DND-41 (cell line): ENCODE data around the gene DTNBP1.

Source experiments
- ATAC-seq: fragments of 200-7000 bp; cut with Tn5 transposase; 3 replicates; pipeline ENCODE4 v1.9.1; 2021; ENCODE audit warnings: low read depth; ENCODE audit not compliant: insufficient read depth
- DNase-seq: peaks from one replicate; pipeline ENCODE4 v3.0.0-alpha.2; 2020
- H2AFZ ChIP-seq: 2 replicates; pipeline ENCODE4 v1.6.0; 2012; ENCODE audit warnings: low read depth, low read length
- H3K27ac ChIP-seq: 2 replicates; pipeline ENCODE4 v1.5.1; 2012; ENCODE audit warnings: low read length, inconsistent platforms
- H3K27me3 ChIP-seq: fragments of 200-600 bp; sonication (generic); 2 replicates; pipeline ENCODE4 v1.6.0; 2012; ENCODE audit warnings: low read length, mild to moderate bottlenecking, inconsistent platforms; ENCODE audit not compliant: insufficient read depth, poor library complexity
- H3K36me3 ChIP-seq: 2 replicates; pipeline ENCODE4 v1.5.1; 2012; ENCODE audit warnings: low read length, inconsistent platforms; ENCODE audit not compliant: insufficient read depth
- H3K4me1 ChIP-seq: 2 replicates; pipeline ENCODE4 v1.5.1; 2012; ENCODE audit warnings: mild to moderate bottlenecking, low read length; ENCODE audit not compliant: insufficient read depth
- H3K4me2 ChIP-seq: 2 replicates; pipeline ENCODE4 v1.6.0; 2012; ENCODE audit warnings: mild to moderate bottlenecking, moderate library complexity, low read length, inconsistent platforms; ENCODE audit not compliant: insufficient read depth
- H3K4me3 ChIP-seq, 2 experiments: fragments of 200-600 bp in 1 of 2; shearing (Covaris generic) in 1 of 2; 2 replicates each; pipeline ENCODE4 v1.5.1; 2012 to 2016; ENCODE audit warnings: inconsistent platforms in 2 of 2, low read length in 2 of 2, mild to moderate bottlenecking in 2 of 2, low read depth in 1 of 2, moderate library complexity in 1 of 2
- H3K79me2 ChIP-seq: 2 replicates; pipeline ENCODE4 v1.6.0; 2012; ENCODE audit warnings: low read length, inconsistent platforms; ENCODE audit not compliant: insufficient read depth
- H3K9ac ChIP-seq: 2 replicates; pipeline ENCODE4 v1.6.0; 2012; ENCODE audit warnings: low read depth, mild to moderate bottlenecking, inconsistent platforms, low read length, moderate library complexity
- H3K9me3 ChIP-seq: 2 replicates; pipeline ENCODE4 v1.5.1; 2012; ENCODE audit warnings: low read length, moderate library complexity, mild to moderate bottlenecking, inconsistent platforms; ENCODE audit not compliant: insufficient read depth, severe bottlenecking
- H4K20me1 ChIP-seq: 2 replicates; pipeline ENCODE4 v1.6.0; 2012; ENCODE audit warnings: low read length; ENCODE audit not compliant: insufficient read depth
- EZH2 ChIP-seq: IDR thresholded peaks from 3 replicates; pipeline ENCODE4 v1.6.1; 2012; ENCODE audit warnings: borderline replicate concordance, low read depth, mild to moderate bottlenecking, moderate library complexity, low read length, inconsistent platforms; ENCODE audit not compliant: severe bottlenecking
- TF ChIP-seq, protein P1 (sequence below): IDR thresholded peaks from 2 replicates; pipeline ENCODE4 v1.5.1; 2012; ENCODE audit warnings: borderline replicate concordance, low read length, moderate library complexity, mild to moderate bottlenecking; ENCODE audit not compliant: poor library complexity, severe bottlenecking; ENCODE audit errors: extremely low read depth

The DTNBP1 gene

DNA sequence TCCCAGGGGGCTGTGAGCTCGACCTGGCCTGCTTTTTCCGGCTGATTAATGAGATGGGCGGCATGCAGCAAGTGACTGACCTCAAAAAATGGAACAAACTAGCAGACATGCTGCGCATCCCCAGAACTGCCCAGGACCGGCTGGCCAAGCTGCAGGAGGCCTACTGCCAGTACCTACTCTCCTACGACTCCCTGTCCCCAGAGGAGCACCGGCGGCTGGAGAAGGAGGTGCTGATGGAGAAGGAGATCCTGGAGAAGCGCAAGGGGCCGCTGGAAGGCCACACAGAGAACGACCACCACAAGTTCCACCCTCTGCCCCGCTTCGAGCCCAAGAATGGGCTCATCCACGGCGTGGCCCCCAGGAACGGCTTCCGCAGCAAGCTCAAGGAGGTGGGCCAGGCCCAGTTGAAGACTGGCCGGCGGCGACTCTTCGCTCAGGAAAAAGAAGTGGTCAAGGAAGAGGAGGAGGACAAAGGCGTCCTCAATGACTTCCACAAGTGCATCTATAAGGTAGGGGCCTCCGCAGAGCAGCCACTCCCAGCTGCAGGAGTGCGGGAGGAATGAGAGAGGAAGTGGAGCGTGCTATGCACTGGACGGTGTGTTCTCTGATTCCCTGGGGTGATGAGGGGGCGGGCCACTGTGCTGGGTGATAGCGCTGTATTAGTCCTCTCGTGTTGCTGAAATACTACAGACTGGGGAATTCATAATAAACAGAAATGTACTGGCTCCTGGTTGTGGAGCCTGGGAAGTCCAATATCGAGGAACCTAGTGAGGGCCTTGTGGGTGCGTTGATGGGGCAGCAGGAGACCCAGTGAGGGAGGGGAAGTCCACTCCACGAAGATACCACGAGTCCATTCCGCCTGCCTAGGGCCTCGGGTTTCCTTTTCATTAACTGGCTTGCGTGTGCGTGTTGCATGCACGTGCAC lies 161.7 kb downstream of the DTNBP1 start:
- H4K20me1 ChIP-seq: peaks cover 17% of the 10 kb centered on the region; the same call in 1 of the 2 replicates

DNA sequence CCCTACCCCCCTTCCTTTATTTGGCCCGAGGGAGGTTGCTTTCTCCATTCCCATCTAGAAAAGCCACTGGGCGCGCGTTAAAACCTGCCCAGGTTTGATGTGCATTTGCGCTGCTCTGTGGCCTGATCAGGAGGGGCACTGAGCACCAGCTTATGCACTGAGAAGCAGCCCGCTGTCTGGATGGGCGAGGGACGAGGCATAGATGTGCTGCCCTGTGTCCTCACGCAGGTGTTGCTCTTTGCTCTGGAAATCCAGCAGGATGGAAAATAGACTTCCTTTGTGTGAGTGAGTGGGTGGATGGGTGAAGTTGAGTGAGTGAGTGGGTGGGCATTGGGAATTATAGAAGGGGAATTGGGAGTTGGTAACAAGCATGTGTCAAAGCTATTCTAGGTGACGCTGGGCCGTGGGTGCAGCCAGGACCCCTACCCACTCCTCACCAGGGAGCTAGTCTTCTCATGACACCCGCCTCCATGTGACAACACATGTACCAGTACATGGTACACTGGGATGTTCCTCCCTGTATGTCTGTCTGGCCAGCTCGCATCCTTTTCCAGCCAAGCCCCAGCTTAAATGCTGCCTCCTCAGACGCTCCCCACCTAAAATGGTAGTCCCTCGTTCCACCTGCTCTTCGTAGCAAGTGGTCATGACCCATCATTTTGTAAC lies 162.6 kb downstream of the DTNBP1 start:
- TF ChIP-seq EZH2: no peak
- TF ChIP-seq, protein P1, sequence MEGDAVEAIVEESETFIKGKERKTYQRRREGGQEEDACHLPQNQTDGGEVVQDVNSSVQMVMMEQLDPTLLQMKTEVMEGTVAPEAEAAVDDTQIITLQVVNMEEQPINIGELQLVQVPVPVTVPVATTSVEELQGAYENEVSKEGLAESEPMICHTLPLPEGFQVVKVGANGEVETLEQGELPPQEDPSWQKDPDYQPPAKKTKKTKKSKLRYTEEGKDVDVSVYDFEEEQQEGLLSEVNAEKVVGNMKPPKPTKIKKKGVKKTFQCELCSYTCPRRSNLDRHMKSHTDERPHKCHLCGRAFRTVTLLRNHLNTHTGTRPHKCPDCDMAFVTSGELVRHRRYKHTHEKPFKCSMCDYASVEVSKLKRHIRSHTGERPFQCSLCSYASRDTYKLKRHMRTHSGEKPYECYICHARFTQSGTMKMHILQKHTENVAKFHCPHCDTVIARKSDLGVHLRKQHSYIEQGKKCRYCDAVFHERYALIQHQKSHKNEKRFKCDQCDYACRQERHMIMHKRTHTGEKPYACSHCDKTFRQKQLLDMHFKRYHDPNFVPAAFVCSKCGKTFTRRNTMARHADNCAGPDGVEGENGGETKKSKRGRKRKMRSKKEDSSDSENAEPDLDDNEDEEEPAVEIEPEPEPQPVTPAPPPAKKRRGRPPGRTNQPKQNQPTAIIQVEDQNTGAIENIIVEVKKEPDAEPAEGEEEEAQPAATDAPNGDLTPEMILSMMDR: no peak
- no peak for DNase-seq
- Histone ChIP-seq H3K36me3 (peaks cover 88% of the 10 kb centered on the region), H3K27me3 (no peaks in the 10 kb centered on the region), H3K4me2 (no peak overlapping the region), H3K4me1 (no peaks in the 10 kb centered on the region), H2AFZ (no peak overlapping the region), H3K9ac (no peak overlapping the region), H3K27ac (no peak overlapping the region), H4K20me1 (peaks cover 18% of the 10 kb centered on the region), H3K4me3 (no peak overlapping the region), H3K9me3 (no peaks in the 10 kb centered on the region), H3K79me2 (no peaks in the 10 kb centered on the region)
- ATAC-seq: no peak

More for the DNA sequence above, 161.7 kb downstream of the DTNBP1 start:
- Histone ChIP-seq H3K9ac (no peak overlapping the region), H2AFZ (no peak overlapping the region), H3K79me2 (no peaks in the 10 kb centered on the region), H3K4me2 (no peak overlapping the region), H3K4me1 (no peaks in the 10 kb centered on the region), H3K4me3 (no peak overlapping the region), H3K9me3 (no peaks in the 10 kb centered on the region), H3K27ac (no peak overlapping the region), H3K27me3 (no peaks in the 10 kb centered on the region), H3K36me3 (peaks cover 87% of the 10 kb centered on the region)
- TF ChIP-seq, protein P1: no peak
- no peak for TF ChIP-seq EZH2
- ATAC-seq (no peak), DNase-seq (no peak)

DNA sequence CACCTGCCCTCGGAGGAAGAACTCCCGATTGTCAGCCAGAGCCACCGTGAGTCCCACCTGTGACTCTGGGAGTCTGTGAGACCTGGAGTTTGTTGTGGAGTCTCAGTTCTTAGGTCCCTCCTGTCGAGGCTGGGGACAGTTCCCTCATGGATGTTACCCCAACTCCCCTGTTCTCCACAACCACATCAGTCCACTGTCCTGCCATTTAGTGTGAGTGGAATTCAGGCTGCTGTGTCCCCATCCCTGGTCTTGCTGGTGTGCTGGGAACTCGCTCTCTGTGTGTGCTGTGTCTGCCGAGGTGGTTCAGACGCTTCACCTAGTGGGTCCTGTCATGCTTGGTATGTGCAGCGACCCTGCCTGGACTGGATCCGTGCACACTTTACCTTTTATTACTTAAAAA lies 163.2 kb downstream of the DTNBP1 start:
- TF ChIP-seq, protein P1: no peak
- no peak for TF ChIP-seq EZH2
- peaks cover 22% of the 10 kb centered on the region for H4K20me1 ChIP-seq
- ATAC-seq (no peak), DNase-seq (no peak)
- no peaks in the 10 kb centered on the region for H3K79me2 ChIP-seq
- H3K9me3 ChIP-seq: no peaks in the 10 kb centered on the region
- no peak overlapping the region for H3K9ac ChIP-seq
- H3K36me3 ChIP-seq: peaks cover 89% of the 10 kb centered on the region
- H3K4me3 ChIP-seq: no peak overlapping the region
- H3K27me3 ChIP-seq: no peaks in the 10 kb centered on the region
- H2AFZ ChIP-seq: no peak overlapping the region
- H3K27ac ChIP-seq: no peak overlapping the region
- no peak overlapping the region for H3K4me2 ChIP-seq
- H3K4me1 ChIP-seq: no peaks in the 10 kb centered on the region
